ENCODE measurements around the gene GLUL. TPM values are rescaled to one million over a fixed set of nuclear protein-coding genes. Genes with fewer than 3 reads are reported as not detected.

GLUL gene
- total RNA-seq, 8 experiments from 2014 or later, result 49.0 to 392 (median 167) TPM

Other genes starting within 250 kb of the GLUL start
- 1 to 10 TPM in 1 of 8 experiments, under 1 TPM in 7; 0.11 to 1.1 (median 0.30) TPM for gene TEDDM1, start 8.9 kb upstream of the GLUL start, total RNA-seq
- 1 to 10 TPM in 1 of 8 experiments, under 1 TPM in 4, not detected in 3; 0.17 to 2.2 (median 0.21) TPM for gene RGSL1, start 58.4 kb upstream of the GLUL start, total RNA-seq
- 1 to 10 TPM; 2.5 to 7.9 (median 4.8) TPM for gene RNASEL, start 197.5 kb upstream of the GLUL start, total RNA-seq
- 10 to 100 TPM in 5 of 8 experiments, 1 to 10 TPM in 3; 2.1 to 48.1 (median 24.5) TPM for gene RGS16, start 212.6 kb upstream of the GLUL start, total RNA-seq

Measured in motor neuron (in vitro differentiated cells).